Parathyroid adenoma (tissue), 2 donors: ENCODE measurements around the gene WWTR1.
A peak's percentile ranks its signal among the peaks of the same experiment; 100 is the strongest.

ENCODE experiments used
- H2AFZ ChIP-seq: fragments of 300-600 bp; sonication (generic); one replicate; pipeline ENCODE4 v1.7.0; 2017; ENCODE audit warnings: antibody characterized with exemption, mild to moderate bottlenecking
- H3K27ac ChIP-seq: fragments of 300-600 bp; sonication (generic); one replicate; pipeline ENCODE4 v1.7.0; 2017
- H3K27me3 ChIP-seq: fragments of 300-600 bp; sonication (generic); one replicate; pipeline ENCODE4 v1.7.0; 2017; ENCODE audit warnings: low read length; ENCODE audit not compliant: control insufficient read depth, insufficient read depth
- H3K36me3 ChIP-seq: fragments of 300-600 bp; sonication (generic); one replicate; pipeline ENCODE4 v1.7.0; 2017; ENCODE audit warnings: low read length; ENCODE audit not compliant: control insufficient read depth, insufficient read depth
- H3K4me1 ChIP-seq: fragments of 300-600 bp; sonication (generic); one replicate; pipeline ENCODE4 v1.7.0; 2017; ENCODE audit warnings: control low read depth
- H3K4me2 ChIP-seq: fragments of 300-600 bp; sonication (generic); one replicate; pipeline ENCODE4 v1.7.0; 2017; ENCODE audit warnings: low read length
- H3K4me3 ChIP-seq: fragments of 300-600 bp; sonication (generic); one replicate; pipeline ENCODE4 v1.7.0; 2017; ENCODE audit warnings: low read depth, low read length
- H3K79me2 ChIP-seq: fragments of 300-600 bp; sonication (generic); one replicate; pipeline ENCODE4 v1.7.0; 2017; ENCODE audit warnings: control low read depth
- H3K9ac ChIP-seq: fragments of 300-600 bp; sonication (generic); one replicate; pipeline ENCODE4 v1.7.0; 2017; ENCODE audit warnings: mild to moderate bottlenecking
- H3K9me3 ChIP-seq: fragments of 300-600 bp; sonication (generic); one replicate; pipeline ENCODE4 v1.7.0; 2017; ENCODE audit warnings: low read length; ENCODE audit not compliant: control insufficient read depth
- CTCF ChIP-seq: fragments of 300-600 bp; sonication (generic); IDR thresholded peaks from one replicate; pipeline ENCODE4 v1.7.0; 2017; ENCODE audit warnings: antibody characterized with exemption, mild to moderate bottlenecking
- donor health status: primary hyperparathyroidism.

Gene WWTR1

GRCh38 chr3:149618151-149619123 lies 39.4 kb downstream of the WWTR1 start:
- no peak overlapping the region for H3K27ac ChIP-seq
- H3K4me1 ChIP-seq: no peaks in the 10 kb centered on the region
- no peaks in the 10 kb centered on the region for H3K36me3 ChIP-seq
- H3K4me3 ChIP-seq: no peak overlapping the region
- H3K9me3 ChIP-seq: no peaks in the 10 kb centered on the region
- peaks cover 16% of the 10 kb centered on the region for H3K79me2 ChIP-seq
- H3K4me2 ChIP-seq: no peak overlapping the region
- TF ChIP-seq CTCF: no peak
- no peak overlapping the region for H3K9ac ChIP-seq
- no peaks in the 10 kb centered on the region for H3K27me3 ChIP-seq
- H2AFZ ChIP-seq: no peak overlapping the region

- H3K4me2 ChIP-seq: no peak overlapping the region
- H3K36me3 ChIP-seq: no peaks in the 10 kb centered on the region
- peaks cover 22% of the 10 kb centered on the region for H3K79me2 ChIP-seq
- H3K4me1 ChIP-seq: no peaks in the 10 kb centered on the region
- no peak overlapping the region for H2AFZ ChIP-seq
- H3K27me3 ChIP-seq: no peaks in the 10 kb centered on the region
- H3K27ac ChIP-seq: peak overlapping the region; percentile 45
- H3K4me3 ChIP-seq: no peak overlapping the region
- no peak overlapping the region for H3K9ac ChIP-seq
- TF ChIP-seq CTCF: no peak
- H3K9me3 ChIP-seq: no peaks in the 10 kb centered on the region
These were observed 42.0 kb downstream of the WWTR1 start for GRCh38 chr3:149615731-149616221.

GRCh38 chr3:149613988-149614387 lies 43.8 kb downstream of the WWTR1 start:
- Histone ChIP-seq H3K4me3 (no peak overlapping the region), H3K36me3 (no peaks in the 10 kb centered on the region), H3K27me3 (no peaks in the 10 kb centered on the region), H2AFZ (no peak overlapping the region), H3K4me1 (no peaks in the 10 kb centered on the region), H3K9ac (no peak overlapping the region), H3K79me2 (peaks cover 16% of the 10 kb centered on the region), H3K9me3 (no peaks in the 10 kb centered on the region), H3K4me2 (no peak overlapping the region), H3K27ac (no peak overlapping the region)
- TF ChIP-seq CTCF: no peak

DNA sequence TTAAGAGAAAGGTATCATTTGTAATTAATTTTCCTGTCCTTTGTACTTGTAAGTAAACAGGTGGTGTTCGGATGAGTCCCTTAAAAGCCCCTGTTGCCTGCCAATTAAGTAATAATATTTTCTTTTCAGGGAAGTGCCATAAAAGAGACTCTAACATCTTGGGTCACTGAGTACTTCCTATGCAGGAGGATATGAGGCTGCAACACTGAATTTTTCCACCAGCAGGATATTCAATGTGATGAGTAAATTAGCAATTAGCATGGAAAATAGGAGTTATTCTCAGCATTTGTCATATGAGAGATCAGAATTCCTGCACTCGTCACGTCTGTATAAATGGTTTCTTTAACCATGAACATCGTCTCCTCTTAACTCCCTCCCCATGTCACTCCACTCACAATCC lies 45.4 kb downstream of the WWTR1 start:
- no peak for TF ChIP-seq CTCF
- H3K9me3 ChIP-seq: no peaks in the 10 kb centered on the region
- no peak overlapping the region for H3K4me3 ChIP-seq
- H3K9ac ChIP-seq: no peak overlapping the region
- H2AFZ ChIP-seq: no peak overlapping the region
- H3K4me2 ChIP-seq: no peak overlapping the region
- peaks cover 19% of the 10 kb centered on the region for H3K79me2 ChIP-seq
- no peaks in the 10 kb centered on the region for H3K4me1 ChIP-seq
- no peak overlapping the region for H3K27ac ChIP-seq
- H3K27me3 ChIP-seq: no peaks in the 10 kb centered on the region
- no peaks in the 10 kb centered on the region for H3K36me3 ChIP-seq
